HS-5 (cell line): ENCODE data around the gene AOPEP.

Experiments used
- DNase-seq: peaks from one replicate; pipeline ENCODE4 v3.0.0-alpha.2; 2012; ENCODE audit warnings: low read depth

Gene AOPEP

DNA sequence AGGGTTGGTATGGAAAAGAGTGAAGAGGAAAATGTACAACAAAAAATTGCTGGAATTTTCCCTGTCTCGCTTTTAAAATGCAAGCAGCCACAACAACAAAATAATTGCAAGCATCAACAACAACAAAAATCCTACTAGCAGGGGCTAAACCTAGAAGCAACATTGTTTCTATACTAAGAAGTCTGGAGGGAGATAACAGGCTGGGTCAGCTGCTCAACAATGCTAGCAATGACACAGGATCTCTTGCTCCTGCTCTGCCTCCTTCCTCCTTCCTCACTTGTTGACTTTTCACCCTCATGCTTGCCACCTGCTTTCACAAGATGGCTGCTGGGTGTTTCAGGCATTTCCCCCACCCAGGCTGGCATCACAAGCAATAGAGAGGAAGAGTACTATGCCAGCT is 7.6 kb upstream of the AOPEP start:
- no peak for DNase-seq

DNA sequence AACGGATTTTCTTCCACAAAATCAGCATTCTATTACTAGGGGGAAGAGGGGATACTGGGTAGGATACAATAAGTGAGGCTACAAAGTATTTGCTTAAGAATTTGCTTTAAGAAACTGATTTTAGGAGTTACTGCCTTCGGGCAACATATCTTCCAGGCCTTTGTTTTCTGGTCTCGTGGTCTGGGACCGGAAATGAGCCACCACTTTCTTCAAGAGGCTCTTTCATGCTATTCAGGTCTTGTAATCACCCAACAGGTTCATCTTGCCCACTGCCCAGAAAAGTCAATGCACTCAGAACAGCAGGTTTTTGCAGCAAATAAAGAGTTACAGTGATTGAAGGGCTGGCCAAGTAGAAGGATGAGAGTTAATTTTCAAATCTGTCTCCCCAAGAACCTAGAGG is 6.6 kb upstream of the AOPEP start:
- no peak for DNase-seq

DNA sequence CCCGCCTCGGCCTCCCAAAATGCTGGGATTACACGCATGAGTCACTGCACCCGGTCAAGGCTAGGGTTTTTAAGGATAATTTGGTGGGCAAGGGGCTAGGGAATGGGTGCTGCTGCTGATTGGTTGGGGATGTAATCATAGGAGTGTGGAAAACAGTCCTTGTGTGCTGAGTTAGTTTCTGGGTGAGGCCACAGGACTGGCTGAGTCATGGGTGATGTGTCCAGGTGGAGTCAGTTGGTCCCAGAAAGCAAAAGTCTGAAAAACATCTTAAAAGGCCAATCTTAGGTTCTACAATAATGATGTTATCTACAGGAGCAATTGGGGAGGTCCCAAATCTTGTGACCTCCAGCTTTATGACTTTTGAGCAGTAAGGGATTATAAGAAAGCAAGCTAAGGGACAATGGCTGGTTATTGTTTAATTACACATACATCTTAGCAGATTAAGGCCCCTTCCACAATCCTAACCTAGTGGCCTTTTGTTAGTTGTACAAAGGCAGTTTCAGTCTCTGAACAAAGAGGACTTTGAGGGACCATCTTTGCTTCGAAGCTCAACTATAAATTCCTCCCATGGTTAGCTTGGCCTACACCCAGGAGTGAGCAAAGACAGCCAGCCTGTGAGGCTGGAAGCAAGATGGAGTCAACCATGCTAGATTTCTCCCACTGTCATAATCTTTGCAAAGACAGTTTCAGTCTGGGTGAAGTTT is 5.5 kb upstream of the AOPEP start:
- DNase-seq, result no peak

DNA sequence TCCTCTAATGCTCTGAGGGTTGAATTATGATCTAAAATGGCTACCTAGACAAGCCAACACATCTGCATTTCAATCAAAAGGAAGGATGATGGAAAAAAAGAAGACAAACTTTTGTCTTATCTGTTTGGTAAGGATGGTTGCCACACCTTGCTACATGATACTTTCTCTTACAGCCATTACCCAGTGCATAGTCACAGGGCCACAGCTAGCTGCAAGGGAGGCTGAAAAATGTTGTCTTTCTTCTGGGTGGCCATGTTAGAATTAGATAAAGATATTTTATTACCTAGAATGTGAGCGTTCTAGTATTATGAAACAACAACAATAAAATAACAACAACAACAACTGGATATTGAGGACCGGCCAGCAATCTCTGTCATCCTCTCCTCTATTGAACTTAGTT is 4.7 kb upstream of the AOPEP start:
- DNase-seq, result no peak

DNA sequence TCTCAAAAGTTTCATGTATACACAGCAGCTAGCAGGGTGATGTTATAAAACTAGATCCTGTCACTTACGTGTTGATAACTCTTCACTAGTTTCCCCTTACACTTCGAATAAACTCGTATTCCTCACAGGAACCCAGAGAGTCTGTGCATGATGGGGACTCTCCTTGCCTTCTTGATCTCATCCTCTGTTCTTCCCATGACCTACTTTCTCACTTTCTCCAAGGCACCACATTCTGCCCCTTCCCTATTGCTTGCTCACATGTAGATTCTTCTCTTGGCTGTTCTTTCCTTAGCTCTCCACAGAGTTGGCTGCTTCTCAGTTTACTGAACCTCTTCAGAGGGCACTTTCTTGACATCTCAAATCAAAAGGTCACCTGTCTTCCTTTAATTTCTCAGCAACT is 1.2 kb upstream of the AOPEP start:
- DNase-seq, result no peak

DNA sequence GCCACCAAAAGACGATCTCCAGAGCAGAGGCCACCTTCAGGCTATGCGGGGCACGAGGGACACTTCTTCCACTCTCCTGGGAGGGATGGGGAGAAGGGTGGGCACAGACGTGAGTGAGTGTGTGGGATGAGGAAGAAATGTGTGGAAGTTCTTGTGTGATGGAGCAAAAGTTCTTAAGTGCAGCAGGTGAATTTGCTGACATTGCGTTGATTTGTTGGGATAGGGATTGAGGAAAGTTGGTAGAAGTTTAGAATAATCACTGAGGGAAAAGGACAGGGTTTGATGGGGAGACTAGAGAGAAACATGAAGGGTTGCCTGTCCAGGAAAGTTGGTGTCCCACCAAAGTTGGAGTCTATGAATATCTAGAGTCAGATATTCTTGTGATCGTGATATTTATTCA is 2.2 kb downstream of the AOPEP start:
- no peak for DNase-seq

DNA sequence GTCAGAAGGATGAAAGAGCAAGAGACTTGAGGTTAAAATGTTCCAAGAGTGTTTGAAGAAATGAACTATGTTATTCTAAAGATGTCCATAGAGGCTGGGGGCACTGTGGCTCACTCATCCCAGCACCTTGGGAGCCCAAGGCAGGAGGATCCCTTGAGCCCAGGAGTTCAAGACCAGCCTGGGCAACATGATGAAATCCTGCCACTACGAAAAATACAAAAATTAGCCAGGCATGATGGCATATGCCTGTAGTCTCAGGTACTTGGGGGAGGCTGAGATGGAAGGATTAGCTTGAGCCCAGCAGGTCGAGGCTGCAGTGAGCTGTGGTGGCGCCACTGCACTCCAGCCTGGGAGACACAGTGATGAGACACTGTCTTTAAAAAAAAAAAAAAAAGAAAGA is 2.7 kb downstream of the AOPEP start:
- no peak for DNase-seq

DNA sequence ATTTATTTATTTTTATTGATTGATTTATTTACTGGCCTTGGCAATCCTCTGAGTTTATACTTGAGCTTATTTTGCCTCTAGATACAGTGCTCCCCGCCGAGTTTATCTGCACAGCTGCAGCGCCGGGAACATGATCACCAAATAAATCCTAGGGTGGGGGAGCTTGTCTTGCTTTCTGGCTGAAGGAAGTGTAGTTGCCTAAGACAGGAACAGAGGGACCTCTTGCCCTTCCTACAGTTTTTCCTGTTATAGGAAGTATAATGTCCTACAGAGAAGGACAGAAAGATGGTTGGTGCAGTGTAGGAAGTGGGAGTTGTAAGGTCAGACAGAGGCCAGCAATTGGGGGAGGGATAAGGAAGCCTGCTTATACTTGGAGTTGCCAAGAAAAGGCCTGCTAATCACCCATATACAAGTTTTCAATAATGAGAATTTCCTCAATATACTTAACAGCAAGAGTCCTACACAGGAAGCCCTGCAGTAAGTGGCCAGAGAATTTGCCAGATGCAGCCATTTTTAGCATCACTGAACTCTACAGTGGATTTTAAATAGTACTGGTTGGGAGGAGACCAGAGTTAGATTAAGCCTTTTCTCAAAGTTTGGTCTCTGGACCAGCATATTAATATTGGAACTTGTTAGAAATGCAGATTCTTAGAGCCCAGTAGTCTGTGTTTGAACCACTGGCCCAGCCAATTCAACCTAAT is 7.7 kb downstream of the AOPEP start:
- no peak for DNase-seq

DNA sequence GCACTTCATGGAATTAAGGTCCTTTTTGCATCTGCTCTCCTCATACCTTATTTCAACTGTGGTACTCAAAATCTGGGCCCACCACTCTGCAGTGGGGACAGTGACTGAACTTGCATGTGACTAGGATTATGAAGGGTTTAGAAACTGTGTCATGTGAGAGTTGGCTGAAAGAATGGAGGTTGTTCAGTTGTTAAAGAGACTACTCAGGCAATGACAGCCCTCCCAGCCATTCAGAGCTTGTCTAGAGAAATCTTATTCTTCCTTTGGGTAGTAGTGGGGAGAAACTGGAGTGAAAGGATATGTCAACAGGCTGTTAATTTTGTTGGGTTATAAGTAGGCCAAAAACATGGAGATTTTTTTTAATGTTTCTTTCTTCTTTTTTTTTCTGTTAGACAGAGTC is 10.3 kb downstream of the AOPEP start:
- no peak for DNase-seq

DNA sequence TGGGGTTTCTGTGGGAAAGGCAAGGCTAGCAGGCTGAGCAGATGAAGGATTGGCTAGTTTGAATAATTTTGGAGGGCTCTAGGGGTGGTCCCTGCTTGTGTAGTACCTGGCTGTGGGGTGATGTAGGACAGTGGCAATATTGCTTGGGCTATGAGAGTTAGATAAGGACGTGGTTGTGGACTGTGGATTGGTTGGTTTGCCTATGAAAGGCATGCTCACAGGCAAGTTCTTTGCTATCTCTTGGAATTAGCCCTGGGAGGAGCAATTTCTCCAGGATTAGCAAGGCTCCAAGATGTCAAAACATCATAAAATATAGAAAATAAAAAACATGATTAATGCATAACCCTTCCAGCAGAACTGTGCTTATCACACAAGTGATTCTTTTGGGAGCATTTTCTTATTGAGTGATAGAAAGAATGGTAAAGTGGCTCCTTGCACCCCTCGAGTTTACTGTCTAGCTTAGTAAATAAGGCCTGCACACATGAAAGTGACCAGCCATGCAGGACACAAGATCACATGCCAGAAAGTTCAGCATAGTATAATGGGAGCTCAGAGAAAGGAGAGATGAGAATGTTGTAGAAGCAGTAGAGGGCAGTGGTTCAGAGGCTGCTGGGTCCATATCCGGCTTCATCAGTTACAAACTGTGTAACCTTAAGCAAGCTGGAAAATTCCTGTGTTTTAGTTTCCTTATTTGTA is 13.8 kb downstream of the AOPEP start:
- DNase-seq, result no peak

DNA sequence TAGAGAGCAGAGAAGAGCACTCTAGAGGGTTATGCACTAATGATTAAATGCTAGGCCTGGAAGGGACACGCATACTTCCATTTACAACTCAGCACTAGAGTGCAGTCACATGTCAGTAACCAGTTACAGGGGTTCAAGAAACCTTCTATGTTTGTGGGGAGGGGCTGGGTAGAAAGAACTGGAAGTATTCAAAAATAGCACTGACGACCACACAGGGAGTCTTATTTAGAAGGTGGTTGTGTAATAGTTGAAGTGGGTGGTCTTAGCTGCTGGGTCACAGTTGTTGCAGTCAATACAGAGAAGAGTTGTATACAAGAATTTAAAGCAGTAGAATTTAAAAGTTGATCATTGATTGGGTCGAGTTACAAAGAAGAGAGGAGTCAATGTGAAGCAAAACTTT is 15.4 kb downstream of the AOPEP start:
- DNase-seq, result no peak

DNA sequence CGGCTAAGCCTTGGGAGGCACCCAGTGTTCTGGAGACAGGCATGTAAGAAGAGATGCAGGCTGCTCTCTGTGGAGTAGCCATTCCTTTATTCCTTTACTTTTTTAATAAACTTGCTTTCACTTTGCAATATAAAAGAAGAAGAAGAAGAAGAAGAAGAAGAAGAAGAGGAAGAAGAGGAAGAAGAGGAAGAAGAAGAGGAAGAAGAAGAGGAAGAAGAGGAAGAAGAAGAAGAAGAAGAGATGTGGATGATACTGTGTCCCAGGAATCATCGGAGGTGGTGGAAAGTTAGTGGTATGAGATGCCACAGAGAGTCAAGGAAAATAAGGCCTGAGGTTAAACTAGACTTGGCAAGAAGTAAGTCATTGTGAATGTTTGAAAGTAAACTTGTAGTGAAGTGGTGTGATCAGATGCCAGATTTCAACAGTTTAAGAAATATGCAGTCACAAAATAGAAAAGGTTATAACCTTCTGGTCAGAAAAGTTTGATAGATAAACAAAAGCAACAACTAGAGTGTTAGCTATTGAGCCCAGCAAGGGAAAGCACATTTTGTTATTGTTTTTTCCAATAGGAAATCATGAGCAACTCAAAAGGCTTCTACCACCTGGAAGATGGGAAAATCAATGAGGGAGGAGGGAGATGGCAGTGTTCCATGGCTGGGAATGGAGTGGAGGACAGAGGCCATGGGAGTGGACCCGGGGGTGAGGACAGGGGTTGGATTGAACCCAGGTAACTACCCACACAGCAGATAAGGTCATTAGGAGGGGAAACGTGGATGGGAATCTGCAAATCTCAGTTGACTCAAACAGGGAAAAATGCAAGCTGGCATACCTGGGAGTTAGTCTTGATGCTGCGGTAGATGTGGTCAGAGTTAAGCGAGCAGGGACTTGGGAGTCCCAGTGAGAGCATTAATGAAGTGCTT is 16.8 kb downstream of the AOPEP start:
- DNase-seq, result no peak

DNA sequence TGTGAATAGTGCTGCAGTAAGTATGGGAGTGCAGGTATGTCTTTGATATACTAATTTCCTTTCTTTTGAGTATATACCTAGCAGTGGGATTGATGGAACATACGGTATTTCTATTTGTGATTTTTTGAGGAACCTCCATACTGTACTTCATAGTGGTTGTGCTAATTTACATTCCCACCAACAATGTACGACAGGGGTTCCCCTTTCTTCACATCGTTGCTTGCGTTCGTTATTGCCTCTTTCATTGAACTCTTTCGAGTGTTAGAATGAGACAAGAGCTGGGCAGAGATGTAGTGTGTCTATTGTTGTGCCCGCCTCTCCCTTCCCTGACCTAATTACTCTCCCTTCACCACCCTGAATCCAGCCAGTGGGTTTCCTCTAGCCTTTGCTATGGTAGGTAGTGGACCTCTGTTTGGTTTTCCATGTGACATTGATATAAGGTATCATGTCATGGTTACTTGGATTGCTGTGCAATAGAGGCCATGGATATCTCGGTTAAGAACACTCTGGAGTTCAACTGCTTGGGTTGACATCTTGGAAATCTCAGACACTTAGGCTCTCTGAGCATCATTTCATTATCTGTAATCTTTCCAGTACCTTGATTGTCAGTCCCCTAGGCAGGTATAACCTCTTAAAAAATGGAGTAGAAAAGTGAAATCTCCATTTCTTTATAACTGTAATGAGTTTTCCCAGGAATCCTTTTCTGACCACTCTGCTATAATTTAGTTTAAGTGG is 19.5 kb downstream of the AOPEP start:
- no peak for DNase-seq

DNA sequence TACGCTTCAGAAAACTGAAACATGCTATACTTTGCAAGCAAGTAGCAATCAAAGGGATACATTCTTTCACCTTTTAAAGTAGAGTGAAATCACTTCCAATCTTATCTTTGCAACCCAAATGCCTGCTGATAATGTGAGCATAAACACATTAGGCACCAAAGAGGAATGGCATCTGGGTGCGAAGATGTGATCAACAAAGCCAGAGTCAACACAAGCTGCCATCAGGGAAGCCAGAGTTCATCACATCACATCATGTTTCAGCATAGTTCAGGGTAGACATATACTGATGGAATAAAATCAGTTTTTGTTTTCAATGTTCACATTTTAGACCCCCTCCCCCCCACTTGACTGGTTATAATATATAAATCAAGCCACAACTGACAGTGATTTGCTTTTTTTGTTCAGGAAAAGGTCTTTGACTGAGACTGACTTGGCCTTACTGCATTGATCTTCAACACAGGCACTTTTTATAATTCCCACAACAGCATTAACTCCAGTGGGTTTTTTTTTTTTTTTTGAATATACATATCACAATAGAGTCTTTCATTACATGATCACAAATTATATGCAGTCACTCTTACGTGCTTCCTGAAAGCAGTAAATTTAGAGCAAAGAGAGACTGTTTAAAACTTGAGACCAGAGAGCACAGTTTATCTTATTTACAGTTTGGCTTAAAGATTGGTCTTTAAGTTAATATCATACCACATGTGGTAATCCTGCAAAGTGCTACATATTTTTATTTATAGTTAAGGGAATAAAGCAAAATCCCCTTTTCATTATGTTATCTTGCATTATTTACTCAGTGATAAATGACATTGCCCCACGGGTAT is 20.3 kb downstream of the AOPEP start:
- DNase-seq, result no peak

DNA sequence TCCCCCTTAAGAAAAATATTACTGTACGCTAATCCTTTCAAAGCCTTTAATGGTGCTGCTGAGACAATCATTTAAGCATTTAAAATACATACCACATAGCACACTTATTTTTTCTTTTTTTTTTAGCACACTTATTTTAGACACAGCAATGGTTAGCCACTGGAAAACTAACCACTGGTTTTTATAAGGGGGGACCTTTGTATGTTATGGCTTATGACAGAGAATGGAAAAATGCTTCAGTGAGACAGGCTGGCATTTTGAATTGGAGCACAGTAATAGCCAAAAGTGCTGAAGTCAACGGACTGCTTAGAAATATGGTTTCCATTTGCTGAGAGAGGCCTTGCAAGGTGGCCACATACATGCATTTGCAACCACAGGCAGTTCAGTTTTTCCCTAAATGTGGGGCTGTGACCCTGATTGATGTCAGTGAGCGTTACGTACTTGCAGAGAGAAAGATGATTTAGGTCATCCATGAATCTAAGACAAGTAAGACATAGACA is 28.5 kb downstream of the AOPEP start:
- no peak for DNase-seq

DNA sequence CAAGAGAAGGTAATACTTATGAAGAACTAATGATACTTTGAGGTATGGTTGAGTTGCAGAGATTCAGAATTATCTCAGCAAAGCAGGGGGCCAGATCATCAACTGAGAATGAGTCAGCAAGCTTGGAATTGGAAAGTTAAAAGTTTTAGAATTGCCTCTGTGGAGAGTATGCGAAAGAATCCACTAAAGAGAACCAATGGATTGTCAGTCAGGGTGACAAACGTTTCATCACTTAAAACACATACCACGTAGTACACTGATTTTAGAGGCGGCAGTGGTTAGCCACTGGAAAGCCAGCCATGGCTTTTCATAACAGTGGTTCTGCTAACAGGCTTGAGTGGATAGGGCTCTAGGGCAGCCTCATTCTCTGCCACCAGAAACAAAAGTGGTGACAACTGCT is 30.7 kb downstream of the AOPEP start:
- peak; percentile 16 for DNase-seq

DNA sequence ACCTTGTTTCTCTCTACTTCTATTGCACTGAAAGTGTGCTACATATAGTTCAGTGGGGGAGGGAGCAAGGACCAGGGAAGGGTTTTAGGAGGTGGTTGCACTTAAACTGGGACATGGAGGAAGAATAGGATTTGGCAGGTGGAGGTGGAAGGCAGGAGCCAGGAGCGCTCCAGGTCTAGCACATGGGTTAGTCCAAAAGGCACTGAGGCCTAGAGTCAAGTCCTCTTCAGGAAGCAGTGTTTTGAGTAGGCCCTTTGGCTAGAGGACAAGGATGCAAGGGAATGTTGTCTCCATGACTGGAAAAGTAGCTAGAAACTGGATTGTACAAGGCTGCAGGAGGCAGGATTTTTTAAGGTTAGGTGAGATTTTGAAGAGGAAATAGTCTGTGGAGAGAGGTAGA is 31.5 kb downstream of the AOPEP start:
- no peak for DNase-seq

DNA sequence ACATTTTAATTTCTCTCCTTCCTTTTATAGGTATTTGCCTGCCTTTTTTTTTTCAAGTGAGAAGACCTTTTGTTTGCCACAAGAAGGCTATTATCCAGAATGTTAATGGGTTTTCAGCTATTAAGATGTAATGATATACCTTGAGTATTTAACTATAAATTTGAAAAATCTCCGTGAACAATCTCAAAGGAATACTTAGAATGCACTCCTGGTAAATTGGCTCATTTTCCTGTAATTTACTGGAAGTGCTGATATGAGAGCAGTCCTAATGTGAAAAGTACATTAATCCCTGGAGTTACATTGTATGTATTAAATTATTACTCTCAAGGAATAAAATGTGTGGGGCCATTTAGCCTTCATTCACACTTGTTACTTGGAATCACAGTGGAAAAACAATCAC is 32.4 kb downstream of the AOPEP start:
- DNase-seq, result no peak

DNA sequence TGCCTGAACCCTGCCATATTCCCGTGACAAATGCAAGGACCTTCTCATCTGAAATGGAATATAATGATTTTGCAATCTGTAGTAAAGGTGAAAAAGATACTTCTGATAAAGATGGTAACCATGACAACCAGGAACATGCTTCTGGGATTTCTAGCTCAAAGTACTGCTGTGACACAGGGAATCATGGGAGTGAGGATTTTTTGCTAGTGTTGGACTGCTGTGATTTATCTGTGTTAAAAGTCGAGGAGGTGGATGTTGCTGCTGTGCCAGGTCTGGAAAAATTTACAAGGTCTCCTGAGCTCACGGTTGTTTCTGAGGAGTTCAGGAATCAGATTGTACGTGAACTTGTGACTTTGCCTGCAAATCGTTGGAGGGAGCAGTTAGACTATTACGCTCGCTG is 33.5 kb downstream of the AOPEP start:
- no peak for DNase-seq

DNA sequence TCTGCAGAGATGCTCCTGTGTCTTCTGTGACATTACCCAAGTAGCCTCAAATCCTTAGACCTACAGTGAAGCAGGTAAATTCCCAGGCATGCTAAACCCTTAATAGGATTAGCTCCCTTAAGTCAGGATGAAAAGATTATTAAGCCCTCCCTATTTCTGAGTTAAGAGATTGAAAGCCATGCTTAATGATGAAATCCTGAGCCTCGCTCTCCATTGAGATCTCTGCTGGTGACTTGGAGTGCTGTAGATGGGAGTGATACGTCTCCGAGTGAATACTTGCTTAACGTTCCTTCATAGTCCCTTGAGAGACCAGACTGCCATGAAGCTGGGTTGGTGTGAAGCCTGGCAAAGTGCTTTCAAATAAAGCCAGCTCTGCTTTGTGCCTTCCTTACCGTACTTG is 34.2 kb downstream of the AOPEP start:
- DNase-seq, result no peak

DNA sequence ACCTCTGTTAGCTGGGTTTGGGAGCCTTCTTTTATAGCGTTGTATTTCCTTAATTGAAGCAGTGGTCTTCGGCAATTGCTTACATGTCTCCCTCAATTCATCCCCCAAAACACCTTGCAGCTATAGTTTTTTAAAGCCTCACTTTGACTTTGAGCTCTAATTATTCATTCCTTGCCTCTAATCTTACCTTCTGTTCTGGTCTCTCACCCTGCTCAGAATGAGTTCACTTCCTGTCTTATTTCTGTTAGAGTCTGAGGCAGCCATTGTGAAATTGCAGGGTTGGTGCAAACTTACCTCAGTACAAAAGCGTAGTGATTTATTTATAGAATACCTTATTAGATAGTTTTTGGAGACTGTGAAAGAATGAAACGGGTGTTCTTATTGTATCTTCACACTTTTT is 35.0 kb downstream of the AOPEP start:
- DNase-seq, result no peak
